ENCODE measurements around the gene NPEPL1.

- TF ChIP-seq CTCF (IDR thresholded peaks at IDR 0.05) (no peak), POLR2A (IDR thresholded peaks at IDR 0.05) (no peak)
These were observed 9.5 kb downstream of the NPEPL1 start for GRCh38 chr20:58702161-58702510.
